Measurements from ENCODE around the gene TRPM2. TPM values are rescaled to one million over a fixed set of nuclear protein-coding genes. Genes with fewer than 3 reads are reported as not detected.

Gene TRPM2
- total RNA-seq, 4 donors from 2014 or later: 2.9 to 7.0 (median 6.1) TPM

DNA sequence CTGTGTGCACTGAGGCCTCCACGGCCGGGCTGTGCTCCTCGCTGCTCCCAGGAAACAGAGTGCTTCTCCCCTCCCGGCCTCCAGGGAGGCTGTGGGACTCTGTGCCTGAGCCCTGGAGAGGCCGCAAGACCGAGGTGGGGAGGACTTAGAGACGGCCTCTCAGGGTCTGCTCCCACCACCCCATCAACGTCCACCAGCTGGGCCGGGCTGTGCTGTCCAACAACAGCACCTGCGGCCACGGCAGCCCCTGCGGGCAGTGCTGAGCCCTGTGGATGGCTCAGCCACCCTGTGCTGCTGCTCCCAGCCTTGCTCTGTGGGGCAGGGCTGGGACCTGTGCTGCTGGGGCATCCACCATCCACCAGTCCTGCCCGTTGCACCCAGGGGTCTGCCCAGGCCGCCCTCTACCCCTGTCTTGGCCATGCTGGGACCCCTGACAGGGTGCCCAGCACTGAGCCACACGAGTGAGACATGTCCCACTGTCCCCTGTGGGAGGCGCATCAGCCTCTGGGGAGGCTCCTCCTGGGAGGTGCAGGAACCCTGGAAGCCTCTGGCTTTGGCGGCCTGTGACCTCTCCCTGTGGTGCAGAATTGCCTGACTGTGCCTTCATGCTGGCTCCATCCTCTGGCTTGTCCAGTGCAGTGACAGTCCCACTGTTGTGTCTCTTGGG is 70.7 kb downstream of the TRPM2 start:
- TF ChIP-seq, protein P1, sequence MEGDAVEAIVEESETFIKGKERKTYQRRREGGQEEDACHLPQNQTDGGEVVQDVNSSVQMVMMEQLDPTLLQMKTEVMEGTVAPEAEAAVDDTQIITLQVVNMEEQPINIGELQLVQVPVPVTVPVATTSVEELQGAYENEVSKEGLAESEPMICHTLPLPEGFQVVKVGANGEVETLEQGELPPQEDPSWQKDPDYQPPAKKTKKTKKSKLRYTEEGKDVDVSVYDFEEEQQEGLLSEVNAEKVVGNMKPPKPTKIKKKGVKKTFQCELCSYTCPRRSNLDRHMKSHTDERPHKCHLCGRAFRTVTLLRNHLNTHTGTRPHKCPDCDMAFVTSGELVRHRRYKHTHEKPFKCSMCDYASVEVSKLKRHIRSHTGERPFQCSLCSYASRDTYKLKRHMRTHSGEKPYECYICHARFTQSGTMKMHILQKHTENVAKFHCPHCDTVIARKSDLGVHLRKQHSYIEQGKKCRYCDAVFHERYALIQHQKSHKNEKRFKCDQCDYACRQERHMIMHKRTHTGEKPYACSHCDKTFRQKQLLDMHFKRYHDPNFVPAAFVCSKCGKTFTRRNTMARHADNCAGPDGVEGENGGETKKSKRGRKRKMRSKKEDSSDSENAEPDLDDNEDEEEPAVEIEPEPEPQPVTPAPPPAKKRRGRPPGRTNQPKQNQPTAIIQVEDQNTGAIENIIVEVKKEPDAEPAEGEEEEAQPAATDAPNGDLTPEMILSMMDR (IDR thresholded peaks at IDR 0.05; ENCODE audit: low read depth): no peak

DNA sequence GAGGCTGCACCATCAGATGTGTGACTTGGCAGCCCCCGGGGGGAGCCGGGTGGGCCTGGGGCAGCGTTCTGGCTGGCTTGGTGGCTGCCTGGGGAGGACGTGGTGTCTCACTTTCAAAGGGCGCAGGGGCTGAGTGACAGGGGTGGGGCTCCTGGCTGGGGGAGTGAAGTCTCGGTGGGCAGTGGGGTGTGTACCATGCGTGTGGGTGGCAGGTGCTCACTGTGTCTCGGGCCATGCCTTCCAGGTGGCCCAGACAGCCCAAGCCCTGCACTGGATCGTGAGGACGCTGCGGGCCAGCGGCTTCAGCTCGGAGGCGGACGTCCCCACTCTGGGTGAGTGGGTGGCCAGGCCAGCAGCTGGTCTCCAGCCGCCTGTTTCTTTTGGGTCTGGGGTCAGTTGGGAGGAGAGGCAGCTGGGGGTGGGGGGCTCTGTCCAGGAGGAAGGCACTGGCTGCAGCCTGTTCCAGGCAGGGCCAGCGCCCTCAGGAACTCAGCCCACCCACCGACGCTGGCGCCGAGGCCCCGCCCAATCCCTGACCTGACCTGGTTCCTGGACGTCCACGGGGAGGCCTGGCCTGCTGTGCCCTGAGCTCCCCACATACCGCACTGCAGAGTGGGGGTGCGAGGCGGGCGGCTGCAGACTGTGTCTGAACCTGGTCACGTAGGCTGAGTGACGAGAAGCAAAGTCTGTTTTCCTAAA is 71.3 kb downstream of the TRPM2 start:
- TF ChIP-seq, protein P1 (IDR thresholded peaks at IDR 0.05; ENCODE audit: low read depth): no peak

DNA sequence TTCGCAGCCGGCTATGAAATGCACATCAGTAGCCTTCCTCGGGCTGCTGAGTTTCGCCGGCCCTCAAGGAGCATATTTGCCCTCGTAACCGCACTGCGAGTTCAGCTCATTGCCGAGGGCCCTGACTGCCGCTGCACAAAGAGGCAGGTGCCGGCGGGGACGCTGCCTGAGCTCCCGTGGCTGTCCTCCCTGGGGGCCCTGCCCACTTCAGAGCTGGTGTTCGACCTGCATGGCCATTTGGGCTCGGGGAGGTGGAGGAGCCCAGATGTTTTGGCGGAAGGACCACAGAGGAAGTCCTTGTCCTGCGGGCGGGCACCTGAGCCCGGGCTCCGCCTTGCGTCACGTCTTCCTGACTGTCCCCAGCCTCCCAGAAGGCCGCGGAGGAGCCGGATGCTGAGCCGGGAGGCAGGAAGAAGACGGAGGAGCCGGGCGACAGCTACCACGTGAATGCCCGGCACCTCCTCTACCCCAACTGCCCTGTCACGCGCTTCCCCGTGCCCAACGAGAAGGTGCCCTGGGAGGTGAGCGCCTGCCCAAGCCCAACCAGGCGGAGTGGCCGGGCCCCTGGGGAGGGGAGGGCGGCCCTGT is 72.0 kb downstream of the TRPM2 start:
- TF ChIP-seq, protein P1 (IDR thresholded peaks at IDR 0.05; ENCODE audit: low read depth): no peak

DNA sequence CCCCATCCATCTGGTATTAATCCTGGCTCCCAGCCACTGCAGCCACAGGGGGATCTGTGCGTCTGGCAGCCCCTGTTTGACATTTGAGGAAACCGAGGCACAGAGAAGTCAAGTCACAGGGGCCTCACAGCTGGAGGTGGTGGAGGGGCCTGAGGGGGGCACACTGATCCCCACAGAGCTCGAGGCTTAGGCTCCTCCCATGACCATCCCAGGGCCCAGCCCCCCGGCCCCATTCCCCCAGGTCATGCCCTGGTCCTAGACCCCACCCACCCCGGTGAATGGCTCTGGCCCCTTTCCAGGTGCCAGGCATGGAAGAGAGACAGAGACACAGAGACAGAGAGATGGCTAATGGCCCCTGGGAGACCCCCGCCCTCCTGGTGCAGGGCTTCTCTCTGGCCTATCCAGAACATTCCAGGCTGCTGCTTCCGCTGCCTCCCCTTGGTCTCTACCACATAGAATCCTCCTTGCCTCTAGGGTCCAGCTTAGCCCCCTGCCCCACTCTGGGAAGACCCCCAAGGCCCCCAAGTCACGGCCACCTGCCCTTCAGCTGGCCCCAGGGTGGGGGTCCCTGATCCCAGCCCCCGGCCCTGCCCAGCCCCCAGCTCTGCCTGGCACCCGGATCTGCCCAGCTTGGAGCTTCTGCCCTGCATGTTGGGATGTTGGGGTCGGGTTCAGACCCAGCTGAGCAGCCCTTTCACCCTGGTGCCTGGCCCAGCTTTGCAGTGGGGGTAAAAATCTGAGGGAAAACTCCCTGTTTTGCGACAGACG is 72.7 kb downstream of the TRPM2 start:
- TF ChIP-seq, protein P1 (IDR thresholded peaks at IDR 0.05; ENCODE audit: low read depth): no peak

DNA sequence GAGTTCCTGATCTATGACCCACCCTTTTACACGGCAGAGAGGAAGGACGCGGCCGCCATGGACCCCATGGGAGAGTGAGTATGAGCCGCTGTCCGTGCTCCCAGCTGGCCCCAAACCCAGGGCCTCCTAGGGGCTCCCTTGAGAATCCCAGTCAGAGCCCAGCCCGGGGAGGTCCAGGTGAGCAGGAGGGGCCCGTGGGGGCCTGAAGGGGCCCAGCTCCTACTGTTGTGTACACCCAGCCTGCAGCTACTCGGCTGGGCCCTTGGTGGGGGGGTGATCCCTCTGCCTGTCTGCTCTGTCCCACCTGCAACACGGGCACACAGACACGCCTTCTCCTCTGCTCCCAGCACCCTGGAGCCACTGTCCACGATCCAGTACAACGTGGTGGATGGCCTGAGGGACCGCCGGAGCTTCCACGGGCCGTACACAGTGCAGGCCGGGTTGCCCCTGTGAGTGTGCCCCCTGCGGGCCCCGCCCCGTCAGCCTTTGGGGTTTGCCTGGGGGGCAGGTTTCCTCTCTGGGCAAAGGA is 73.3 kb downstream of the TRPM2 start:
- TF ChIP-seq, protein P1 (IDR thresholded peaks at IDR 0.05; ENCODE audit: low read depth): no peak

DNA sequence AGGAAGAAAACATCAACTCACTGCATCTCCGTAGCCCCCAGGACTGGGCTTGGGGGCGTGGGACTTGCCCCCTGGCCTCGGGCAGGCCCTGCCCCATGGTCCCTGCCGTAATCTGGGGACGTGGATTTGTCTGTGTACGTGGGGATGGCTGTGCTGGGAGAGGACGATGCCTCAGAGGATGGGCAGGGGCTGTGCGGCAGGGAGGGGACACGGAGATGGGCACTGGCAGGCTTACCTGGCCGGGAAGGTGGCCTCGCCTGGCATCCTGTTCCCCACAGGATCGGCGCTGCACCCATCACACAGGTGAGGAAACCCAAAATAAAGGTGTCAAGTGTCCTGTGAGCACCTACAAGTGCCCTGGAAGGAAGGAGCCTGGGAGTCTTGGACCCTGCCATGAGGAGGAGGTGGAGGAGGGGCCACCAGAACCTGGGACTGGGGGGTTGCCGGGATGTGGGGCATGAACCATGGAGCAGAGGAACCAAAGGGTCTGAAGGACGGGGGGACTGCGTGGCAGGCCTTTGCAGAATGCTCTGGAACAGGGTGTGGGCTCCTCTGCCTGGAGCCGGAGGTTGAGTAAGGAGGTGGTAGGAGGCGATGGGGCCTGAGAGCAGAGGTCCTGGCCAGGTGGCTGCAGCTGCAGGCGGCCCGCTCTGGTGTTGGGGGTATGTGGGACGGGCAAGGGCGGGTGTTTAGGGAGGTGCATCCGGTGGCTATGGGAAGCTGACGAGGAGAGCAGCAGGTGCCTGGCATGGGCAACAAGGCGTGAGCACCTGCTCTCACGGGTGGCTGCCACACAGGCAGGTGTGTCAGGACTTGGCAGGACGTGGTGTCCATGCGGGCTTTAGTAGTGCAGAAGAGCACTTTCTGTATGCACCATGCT is 74.1 kb downstream of the TRPM2 start:
- TF ChIP-seq, protein P1 (IDR thresholded peaks at IDR 0.05; ENCODE audit: low read depth): no peak

All from subcutaneous adipose tissue (tissue), 4 donors.